Measurements from ENCODE around the gene NHLH1. TPM values are rescaled to one million over a fixed set of nuclear protein-coding genes. Genes with fewer than 3 reads are reported as not detected.
A peak's percentile ranks its signal among the peaks of the same experiment; 100 is the strongest.

The NHLH1 gene
- total RNA-seq, 1 donor from 2014 or later = 0.96 TPM

DNA sequence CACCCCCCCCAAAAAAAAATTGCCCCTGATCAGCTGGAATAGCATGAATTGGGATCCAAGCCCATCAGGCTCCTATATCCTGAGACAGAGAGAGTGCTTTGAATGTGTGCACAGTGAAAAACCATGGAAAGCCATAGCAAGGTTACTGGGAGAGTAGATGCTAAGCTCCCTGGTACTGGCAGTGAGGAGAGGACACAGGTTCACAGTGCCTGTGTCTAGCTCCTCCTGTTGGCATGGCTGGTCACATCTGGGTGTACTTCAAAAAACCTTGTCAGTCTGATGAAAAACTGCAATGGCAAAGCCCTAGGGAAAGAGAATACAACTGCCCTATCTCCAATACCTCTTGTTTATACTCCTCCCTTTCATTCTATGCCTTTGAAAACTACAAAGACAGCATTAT lies 36.8 kb upstream of the NHLH1 start:
- Mint-ChIP-seq H3K27me3 (no peaks in the 10 kb centered on the region), H3K36me3 (ENCODE audit: insufficient read depth) (peaks cover 25% of the 10 kb centered on the region), H3K9me3 (ENCODE audit: low read depth) (no peaks in the 10 kb centered on the region), H3K4me1 (ENCODE audit: low read depth) (no peaks in the 10 kb centered on the region), H3K4me3 (ENCODE audit: low read depth) (no peak overlapping the region), H3K27ac (no peak overlapping the region)
- TF ChIP-seq, protein P1, sequence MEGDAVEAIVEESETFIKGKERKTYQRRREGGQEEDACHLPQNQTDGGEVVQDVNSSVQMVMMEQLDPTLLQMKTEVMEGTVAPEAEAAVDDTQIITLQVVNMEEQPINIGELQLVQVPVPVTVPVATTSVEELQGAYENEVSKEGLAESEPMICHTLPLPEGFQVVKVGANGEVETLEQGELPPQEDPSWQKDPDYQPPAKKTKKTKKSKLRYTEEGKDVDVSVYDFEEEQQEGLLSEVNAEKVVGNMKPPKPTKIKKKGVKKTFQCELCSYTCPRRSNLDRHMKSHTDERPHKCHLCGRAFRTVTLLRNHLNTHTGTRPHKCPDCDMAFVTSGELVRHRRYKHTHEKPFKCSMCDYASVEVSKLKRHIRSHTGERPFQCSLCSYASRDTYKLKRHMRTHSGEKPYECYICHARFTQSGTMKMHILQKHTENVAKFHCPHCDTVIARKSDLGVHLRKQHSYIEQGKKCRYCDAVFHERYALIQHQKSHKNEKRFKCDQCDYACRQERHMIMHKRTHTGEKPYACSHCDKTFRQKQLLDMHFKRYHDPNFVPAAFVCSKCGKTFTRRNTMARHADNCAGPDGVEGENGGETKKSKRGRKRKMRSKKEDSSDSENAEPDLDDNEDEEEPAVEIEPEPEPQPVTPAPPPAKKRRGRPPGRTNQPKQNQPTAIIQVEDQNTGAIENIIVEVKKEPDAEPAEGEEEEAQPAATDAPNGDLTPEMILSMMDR (IDR thresholded peaks at IDR 0.05; ENCODE audit: unreplicated experiment) = no peak
- no peak for DNase-seq (ENCODE audit: low spot score, unreplicated experiment)

DNA sequence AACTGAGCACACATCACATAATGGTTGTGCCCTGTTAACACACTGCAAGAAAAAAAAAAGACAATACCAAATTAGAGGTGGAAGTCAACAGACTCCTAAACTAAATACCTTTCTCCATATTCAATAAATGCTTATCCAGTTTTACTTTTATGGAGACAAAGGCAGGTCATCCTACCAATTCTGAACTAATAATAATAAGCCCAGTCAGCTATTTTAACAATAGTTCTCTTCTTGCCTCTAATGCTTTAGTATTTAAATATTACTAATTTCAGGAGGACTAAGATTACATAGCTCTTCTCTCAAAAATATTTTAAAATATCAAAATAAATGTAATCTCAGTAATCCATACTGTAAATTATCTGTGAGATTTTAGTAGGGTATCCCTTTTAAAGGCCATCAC lies 34.4 kb upstream of the NHLH1 start:
- DNase-seq (ENCODE audit: low spot score, unreplicated experiment) = no peak
- Mint-ChIP-seq H3K36me3 (ENCODE audit: insufficient read depth) (peaks cover 21% of the 10 kb centered on the region), H3K27ac (no peak overlapping the region), H3K9me3 (ENCODE audit: low read depth) (no peaks in the 10 kb centered on the region), H3K27me3 (no peaks in the 10 kb centered on the region), H3K4me1 (ENCODE audit: low read depth) (no peaks in the 10 kb centered on the region), H3K4me3 (ENCODE audit: low read depth) (no peak overlapping the region)
- TF ChIP-seq, protein P1 (IDR thresholded peaks at IDR 0.05; ENCODE audit: unreplicated experiment) = no peak

DNA sequence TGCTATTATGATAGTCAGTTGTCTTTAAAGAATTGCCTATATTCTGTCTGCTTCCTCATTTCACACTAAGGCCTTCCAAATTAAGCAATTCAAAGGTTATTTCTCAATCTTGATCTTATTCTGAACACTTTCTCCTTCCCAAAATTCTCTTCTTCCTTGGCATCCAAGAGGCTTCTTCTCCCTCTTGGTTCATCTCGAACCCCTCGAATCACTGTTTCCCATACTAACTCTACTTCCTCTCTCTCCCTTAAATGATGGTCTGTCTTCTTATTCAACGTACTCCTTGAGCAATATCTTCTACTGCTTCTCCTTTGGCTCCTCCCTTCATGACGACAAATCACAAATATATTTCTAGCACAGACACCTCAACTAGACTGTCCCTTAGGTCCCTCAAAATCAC lies 28.3 kb upstream of the NHLH1 start:
- peaks cover 12% of the 10 kb centered on the region for H3K36me3 Mint-ChIP-seq (ENCODE audit: insufficient read depth)
- no peak overlapping the region for H3K27ac Mint-ChIP-seq

DNA sequence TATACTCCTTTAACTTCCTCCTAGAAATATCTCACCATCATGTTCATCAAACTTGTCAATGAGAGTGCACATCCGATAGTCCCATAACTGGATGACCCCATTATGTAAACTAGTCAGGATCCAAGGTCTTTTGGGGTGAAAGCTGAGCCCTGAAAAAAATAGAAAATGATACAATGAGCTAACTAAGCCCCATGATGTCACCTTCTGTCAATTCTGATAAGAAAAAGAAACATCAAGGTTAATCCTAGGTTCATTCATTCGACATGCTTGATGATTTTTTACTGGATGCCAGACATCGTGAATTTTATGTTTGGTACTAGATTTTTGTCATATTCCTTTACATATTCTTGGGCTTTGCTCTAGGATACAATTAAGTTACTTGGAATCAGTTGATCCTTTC lies 26.7 kb upstream of the NHLH1 start:
- no peak for DNase-seq (ENCODE audit: low spot score, unreplicated experiment)
- H3K36me3 Mint-ChIP-seq (ENCODE audit: insufficient read depth) = peaks cover 9% of the 10 kb centered on the region
- peaks cover 25% of the 10 kb centered on the region for H3K4me1 Mint-ChIP-seq (ENCODE audit: low read depth)
- H3K27me3 Mint-ChIP-seq = no peaks in the 10 kb centered on the region
- no peaks in the 10 kb centered on the region for H3K9me3 Mint-ChIP-seq (ENCODE audit: low read depth)
- H3K4me3 Mint-ChIP-seq (ENCODE audit: low read depth) = no peak overlapping the region
- TF ChIP-seq, protein P1 (IDR thresholded peaks at IDR 0.05; ENCODE audit: unreplicated experiment) = no peak
- no peak overlapping the region for H3K27ac Mint-ChIP-seq

More for the DNA sequence above, 28.3 kb upstream of the NHLH1 start:
- Mint-ChIP-seq H3K9me3 (ENCODE audit: low read depth) (no peaks in the 10 kb centered on the region), H3K4me1 (ENCODE audit: low read depth) (peaks cover 18% of the 10 kb centered on the region), H3K4me3 (ENCODE audit: low read depth) (no peak overlapping the region), H3K27me3 (no peaks in the 10 kb centered on the region)
- TF ChIP-seq, protein P1 (IDR thresholded peaks at IDR 0.05; ENCODE audit: unreplicated experiment) = no peak
- DNase-seq (ENCODE audit: low spot score, unreplicated experiment) = no peak

DNA sequence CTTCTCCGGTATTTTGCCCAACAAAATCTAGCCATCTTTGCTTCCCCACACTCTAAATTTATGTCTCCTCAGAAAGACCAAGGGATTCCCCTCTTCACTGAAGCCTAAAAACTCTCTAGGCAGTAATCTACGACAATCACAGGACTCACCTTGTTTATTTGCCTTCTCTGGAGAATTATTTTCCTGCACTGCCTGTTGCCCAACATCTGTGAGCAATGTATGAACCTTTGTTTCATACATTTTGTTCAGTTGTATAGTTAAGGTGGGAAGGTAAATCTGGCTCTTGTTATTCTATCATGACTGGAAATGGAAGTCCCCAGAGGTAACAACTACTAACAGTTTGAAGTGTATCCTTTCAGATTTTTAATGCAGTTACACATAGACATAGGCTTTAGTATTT lies 26.0 kb upstream of the NHLH1 start:
- no peaks in the 10 kb centered on the region for H3K27me3 Mint-ChIP-seq
- DNase-seq (ENCODE audit: low spot score, unreplicated experiment) = no peak
- peaks cover 25% of the 10 kb centered on the region for H3K4me1 Mint-ChIP-seq (ENCODE audit: low read depth)
- TF ChIP-seq, protein P1 (IDR thresholded peaks at IDR 0.05; ENCODE audit: unreplicated experiment) = no peak
- no peak overlapping the region for H3K4me3 Mint-ChIP-seq (ENCODE audit: low read depth)
- H3K36me3 Mint-ChIP-seq (ENCODE audit: insufficient read depth) = peaks cover 9% of the 10 kb centered on the region
- H3K9me3 Mint-ChIP-seq (ENCODE audit: low read depth) = no peaks in the 10 kb centered on the region
- H3K27ac Mint-ChIP-seq = peak overlapping the region; percentile 5

Data from progenitor cell of endocrine pancreas (in vitro differentiated cells).